ENCODE measurements around the gene TCF7.

TCF7 gene

GRCh38 chr5:134082264-134082992 lies 32.1 kb upstream of the TCF7 start:
- H3K4me1 ChIP-seq (ENCODE audit: control insufficient read depth, insufficient read depth, low read length) = no peaks in the 10 kb centered on the region; the same call in 1 of the 2 replicates
- H3K27me3 ChIP-seq (ENCODE audit: control insufficient read depth, insufficient read depth, low read length) = no peaks in the 10 kb centered on the region

GRCh38 chr5:134083517-134083916 lies 31.0 kb upstream of the TCF7 start:
- Histone ChIP-seq H3K9me3 (ENCODE audit: control insufficient read depth, insufficient read depth, low read depth, low read length) (no peaks in the 10 kb centered on the region), H3K4me1 (ENCODE audit: control insufficient read depth, insufficient read depth, low read length) (no peaks in the 10 kb centered on the region; the same call in 1 of the 2 replicates), H3K27me3 (ENCODE audit: control insufficient read depth, insufficient read depth, low read length) (no peaks in the 10 kb centered on the region), H3K9ac (ENCODE audit: low read length) (no peak overlapping the region), H3K27ac (ENCODE audit: low read depth, low read length) (no peak overlapping the region), H3K36me3 (ENCODE audit: control insufficient read depth, insufficient read depth, low read length) (no peaks in the 10 kb centered on the region), H3K4me3 (ENCODE audit: low read depth, low read length) (no peak overlapping the region)

More at GRCh38 chr5:134082264-134082992, 32.1 kb upstream of the TCF7 start:
- Histone ChIP-seq H3K4me3 (ENCODE audit: low read depth, low read length) (no peak overlapping the region), H3K9me3 (ENCODE audit: control insufficient read depth, insufficient read depth, low read depth, low read length) (no peaks in the 10 kb centered on the region), H3K27ac (ENCODE audit: low read depth, low read length) (no peak overlapping the region), H3K9ac (ENCODE audit: low read length) (no peak overlapping the region), H3K36me3 (ENCODE audit: control insufficient read depth, insufficient read depth, low read length) (no peaks in the 10 kb centered on the region)

GRCh38 chr5:134084022-134084565 lies 30.4 kb upstream of the TCF7 start:
- no peaks in the 10 kb centered on the region for H3K36me3 ChIP-seq (ENCODE audit: control insufficient read depth, insufficient read depth, low read length)
- H3K27ac ChIP-seq (ENCODE audit: low read depth, low read length) = no peak overlapping the region
- H3K9me3 ChIP-seq (ENCODE audit: control insufficient read depth, insufficient read depth, low read depth, low read length) = no peaks in the 10 kb centered on the region
- H3K4me1 ChIP-seq (ENCODE audit: control insufficient read depth, insufficient read depth, low read length) = no peaks in the 10 kb centered on the region; the same call in 1 of the 2 replicates
- H3K4me3 ChIP-seq (ENCODE audit: low read depth, low read length) = no peak overlapping the region
- no peak overlapping the region for H3K9ac ChIP-seq (ENCODE audit: low read length)
- H3K27me3 ChIP-seq (ENCODE audit: control insufficient read depth, insufficient read depth, low read length) = no peaks in the 10 kb centered on the region

GRCh38 chr5:134084570-134084969 lies 29.9 kb upstream of the TCF7 start:
- H3K4me3 ChIP-seq (ENCODE audit: low read depth, low read length) = no peak overlapping the region
- H3K4me1 ChIP-seq (ENCODE audit: control insufficient read depth, insufficient read depth, low read length) = no peaks in the 10 kb centered on the region; the same call in 1 of the 2 replicates
- no peaks in the 10 kb centered on the region for H3K9me3 ChIP-seq (ENCODE audit: control insufficient read depth, insufficient read depth, low read depth, low read length)
- H3K27ac ChIP-seq (ENCODE audit: low read depth, low read length) = no peak overlapping the region
- H3K9ac ChIP-seq (ENCODE audit: low read length) = no peak overlapping the region
- H3K27me3 ChIP-seq (ENCODE audit: control insufficient read depth, insufficient read depth, low read length) = no peaks in the 10 kb centered on the region
- no peaks in the 10 kb centered on the region for H3K36me3 ChIP-seq (ENCODE audit: control insufficient read depth, insufficient read depth, low read length)

GRCh38 chr5:134085411-134085810 lies 29.1 kb upstream of the TCF7 start:
- Histone ChIP-seq H3K9me3 (ENCODE audit: control insufficient read depth, insufficient read depth, low read depth, low read length) (no peaks in the 10 kb centered on the region), H3K27ac (ENCODE audit: low read depth, low read length) (no peak overlapping the region), H3K36me3 (ENCODE audit: control insufficient read depth, insufficient read depth, low read length) (no peaks in the 10 kb centered on the region)

GRCh38 chr5:134086225-134086942 lies 28.1 kb upstream of the TCF7 start:
- no peak overlapping the region for H3K27ac ChIP-seq (ENCODE audit: low read depth, low read length)
- H3K4me1 ChIP-seq (ENCODE audit: control insufficient read depth, insufficient read depth, low read length) = no peaks in the 10 kb centered on the region; the same call in 1 of the 2 replicates
- H3K36me3 ChIP-seq (ENCODE audit: control insufficient read depth, insufficient read depth, low read length) = no peaks in the 10 kb centered on the region
- no peaks in the 10 kb centered on the region for H3K27me3 ChIP-seq (ENCODE audit: control insufficient read depth, insufficient read depth, low read length)
- H3K9me3 ChIP-seq (ENCODE audit: control insufficient read depth, insufficient read depth, low read depth, low read length) = no peaks in the 10 kb centered on the region
- no peak overlapping the region for H3K4me3 ChIP-seq (ENCODE audit: low read depth, low read length)
- H3K9ac ChIP-seq (ENCODE audit: low read length) = no peak overlapping the region

More at GRCh38 chr5:134085411-134085810, 29.1 kb upstream of the TCF7 start:
- H3K4me1 ChIP-seq (ENCODE audit: control insufficient read depth, insufficient read depth, low read length) = no peaks in the 10 kb centered on the region; the same call in 1 of the 2 replicates
- H3K4me3 ChIP-seq (ENCODE audit: low read depth, low read length) = no peak overlapping the region
- H3K9ac ChIP-seq (ENCODE audit: low read length) = no peak overlapping the region
- no peaks in the 10 kb centered on the region for H3K27me3 ChIP-seq (ENCODE audit: control insufficient read depth, insufficient read depth, low read length)

GRCh38 chr5:134086943-134087305 lies 27.6 kb upstream of the TCF7 start:
- H3K27me3 ChIP-seq (ENCODE audit: control insufficient read depth, insufficient read depth, low read length) = no peaks in the 10 kb centered on the region
- H3K27ac ChIP-seq (ENCODE audit: low read depth, low read length) = no peak overlapping the region
- H3K36me3 ChIP-seq (ENCODE audit: control insufficient read depth, insufficient read depth, low read length) = no peaks in the 10 kb centered on the region
- H3K9me3 ChIP-seq (ENCODE audit: control insufficient read depth, insufficient read depth, low read depth, low read length) = no peaks in the 10 kb centered on the region
- no peak overlapping the region for H3K4me3 ChIP-seq (ENCODE audit: low read depth, low read length)
- no peak overlapping the region for H3K9ac ChIP-seq (ENCODE audit: low read length)
- no peaks in the 10 kb centered on the region; the same call in 1 of the 2 replicates for H3K4me1 ChIP-seq (ENCODE audit: control insufficient read depth, insufficient read depth, low read length)

- H3K4me1 ChIP-seq (ENCODE audit: control insufficient read depth, insufficient read depth, low read length) = peaks cover 4% of the 10 kb centered on the region; the same call in 1 of the 2 replicates
- no peaks in the 10 kb centered on the region for H3K36me3 ChIP-seq (ENCODE audit: control insufficient read depth, insufficient read depth, low read length)
- no peak overlapping the region for H3K9ac ChIP-seq (ENCODE audit: low read length)
- H3K27me3 ChIP-seq (ENCODE audit: control insufficient read depth, insufficient read depth, low read length) = no peaks in the 10 kb centered on the region
- no peak overlapping the region for H3K4me3 ChIP-seq (ENCODE audit: low read depth, low read length)
- H3K27ac ChIP-seq (ENCODE audit: low read depth, low read length) = no peak overlapping the region
- no peaks in the 10 kb centered on the region for H3K9me3 ChIP-seq (ENCODE audit: control insufficient read depth, insufficient read depth, low read depth, low read length)
Observed at GRCh38 chr5:134088291-134088690, 26.2 kb upstream of the TCF7 start.

- Histone ChIP-seq H3K9me3 (ENCODE audit: control insufficient read depth, insufficient read depth, low read depth, low read length) (no peaks in the 10 kb centered on the region), H3K27ac (ENCODE audit: low read depth, low read length) (no peak overlapping the region), H3K27me3 (ENCODE audit: control insufficient read depth, insufficient read depth, low read length) (no peaks in the 10 kb centered on the region), H3K36me3 (ENCODE audit: control insufficient read depth, insufficient read depth, low read length) (no peaks in the 10 kb centered on the region), H3K9ac (ENCODE audit: low read length) (no peak overlapping the region), H3K4me1 (ENCODE audit: control insufficient read depth, insufficient read depth, low read length) (peaks cover 4% of the 10 kb centered on the region; the same call in 1 of the 2 replicates), H3K4me3 (ENCODE audit: low read depth, low read length) (no peak overlapping the region)
Observed at GRCh38 chr5:134088994-134089560, 25.4 kb upstream of the TCF7 start.

GRCh38 chr5:134090522-134090921 lies 24.0 kb upstream of the TCF7 start:
- no peak overlapping the region for H3K4me3 ChIP-seq (ENCODE audit: low read depth, low read length)
- H3K9me3 ChIP-seq (ENCODE audit: control insufficient read depth, insufficient read depth, low read depth, low read length) = no peaks in the 10 kb centered on the region
- H3K27me3 ChIP-seq (ENCODE audit: control insufficient read depth, insufficient read depth, low read length) = no peaks in the 10 kb centered on the region
- H3K36me3 ChIP-seq (ENCODE audit: control insufficient read depth, insufficient read depth, low read length) = no peaks in the 10 kb centered on the region
- peaks cover 5% of the 10 kb centered on the region; the same call in 1 of the 2 replicates for H3K4me1 ChIP-seq (ENCODE audit: control insufficient read depth, insufficient read depth, low read length)
- no peak overlapping the region for H3K9ac ChIP-seq (ENCODE audit: low read length)
- no peak overlapping the region for H3K27ac ChIP-seq (ENCODE audit: low read depth, low read length)
